ENCODE measurements around the gene PRAMEF14.
"Not testable (repeated sequence)": the region's sequence is repeated elsewhere in the genome, so short reads cannot be mapped to it uniquely, and the experiment has no call there.

Gene PRAMEF14

GRCh38 chr1:13347034-13347433 lies at the start of gene PRAMEF14:
Gene PRAMEF14, minus strand, starts transcription at chr1:13347134. Its CDS starts 1,820 bp downstream, at chr1:13345314.
- not testable (repeated sequence) for DNase-seq (ENCODE audit: low spot score)

- DNase-seq (ENCODE audit: low spot score), result not testable (repeated sequence)
Measured at GRCh38 chr1:13395311-13395710, 48.4 kb upstream of the PRAMEF14 start.

- DNase-seq (ENCODE audit: low spot score), result not testable (repeated sequence)
Measured at GRCh38 chr1:13394761-13395160, 47.8 kb upstream of the PRAMEF14 start.

- DNase-seq (ENCODE audit: low spot score), result not testable (repeated sequence)
Measured at GRCh38 chr1:13393004-13393403, 46.1 kb upstream of the PRAMEF14 start.

GRCh38 chr1:13389332-13389731 lies 42.4 kb upstream of the PRAMEF14 start, which contains the start of gene PRAMEF17:
Gene PRAMEF17, plus strand, starts transcription at chr1:13389632. Its CDS starts 26 bp downstream, at chr1:13389658.
- not testable (repeated sequence) for DNase-seq (ENCODE audit: low spot score)

- DNase-seq (ENCODE audit: low spot score), result not testable (repeated sequence)
Measured at GRCh38 chr1:13380380-13380779, 33.4 kb upstream of the PRAMEF14 start.

- DNase-seq (ENCODE audit: low spot score), result not testable (repeated sequence)
Measured at GRCh38 chr1:13378983-13379382, 32.0 kb upstream of the PRAMEF14 start.

- DNase-seq (ENCODE audit: low spot score), result peak; percentile 71
Measured at GRCh38 chr1:13368544-13368943, 21.6 kb upstream of the PRAMEF14 start.

- DNase-seq (ENCODE audit: low spot score), result not testable (repeated sequence)
Measured at GRCh38 chr1:13366536-13366935, 19.6 kb upstream of the PRAMEF14 start.

GRCh38 chr1:13364928-13365327 lies 18.0 kb upstream of the PRAMEF14 start:
- DNase-seq (ENCODE audit: low spot score), result not testable (repeated sequence)

GRCh38 chr1:13362364-13362763 lies 15.4 kb upstream of the PRAMEF14 start:
- DNase-seq (ENCODE audit: low spot score), result not testable (repeated sequence)

- peak; percentile 89 for DNase-seq (ENCODE audit: low spot score)
Measured at GRCh38 chr1:13356774-13357173, 9.8 kb upstream of the PRAMEF14 start.

- DNase-seq (ENCODE audit: low spot score), result not testable (repeated sequence)
Measured at GRCh38 chr1:13354475-13354874, 7.5 kb upstream of the PRAMEF14 start.

GRCh38 chr1:13353476-13353875 lies 6.5 kb upstream of the PRAMEF14 start:
- DNase-seq (ENCODE audit: low spot score), result not testable (repeated sequence)

GRCh38 chr1:13342496-13342895 lies 4.4 kb downstream of the PRAMEF14 start:
- not testable (repeated sequence) for DNase-seq (ENCODE audit: low spot score)

GRCh38 chr1:13315281-13315680 lies 31.7 kb downstream of the PRAMEF14 start, which contains the start of gene PRAMEF15:
Gene PRAMEF15, plus strand, starts transcription at chr1:13315581. Its CDS starts 2,827 bp downstream, at chr1:13318408.
- DNase-seq (ENCODE audit: low spot score), result not testable (repeated sequence)

- not testable (repeated sequence) for DNase-seq (ENCODE audit: low spot score)
Measured at GRCh38 chr1:13303239-13303638, 43.7 kb downstream of the PRAMEF14 start, which contains the start of gene PRAMEF33. Gene PRAMEF33, plus strand, starts transcription at chr1:13303539. Its CDS starts 2,416 bp downstream, at chr1:13305955.

- DNase-seq (ENCODE audit: low spot score), result not testable (repeated sequence)
Measured at GRCh38 chr1:13302197-13302596, 44.7 kb downstream of the PRAMEF14 start.

GRCh38 chr1:13298699-13299098 lies 48.2 kb downstream of the PRAMEF14 start:
- DNase-seq (ENCODE audit: low spot score), result not testable (repeated sequence)

- DNase-seq (ENCODE audit: low spot score), result not testable (repeated sequence)
Measured at GRCh38 chr1:13297216-13297931, 49.6 kb downstream of the PRAMEF14 start.
